Inflammatory macrophage treated with lipopolysaccharide for 1 hour (primary cell): ENCODE results near the gene SP6.

Source experiments
- DNase-seq, 2 donors: peaks; one replicate each; pipeline ENCODE4 v3.0.0-alpha.2; 2020 to 2022

Gene SP6

DNA sequence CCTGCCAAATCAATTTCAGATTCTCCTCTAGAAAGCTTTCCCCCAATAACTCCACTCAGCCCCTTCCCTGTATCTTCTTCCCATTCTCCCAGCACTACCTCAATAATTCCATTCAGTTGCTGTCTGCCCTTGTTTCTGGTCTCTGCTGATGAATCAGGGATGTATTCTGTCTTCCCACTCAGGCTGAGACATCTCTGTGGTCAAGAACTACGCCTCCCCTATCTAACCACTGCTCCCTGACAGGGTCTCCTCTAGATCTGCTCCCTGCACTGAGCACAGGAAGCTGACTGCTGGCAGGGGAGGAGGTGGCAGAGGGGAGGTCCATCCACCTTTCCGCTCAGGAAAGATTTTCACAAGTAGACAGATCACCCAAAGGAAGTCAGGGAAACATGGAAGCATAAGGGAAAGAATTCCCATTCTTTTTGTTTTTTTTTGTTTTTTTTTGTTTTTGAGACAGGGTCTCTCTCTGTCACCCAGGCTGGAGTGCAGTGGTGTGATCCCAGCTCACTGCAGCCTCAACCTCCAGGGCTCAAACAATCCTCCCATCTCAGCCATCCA, 28.1 kb upstream of the SP6 start:
- no peak for DNase-seq

GRCh38 chr17:47878203-47879027, 27.5 kb upstream of the SP6 start:
- DNase-seq, result no peak

DNA sequence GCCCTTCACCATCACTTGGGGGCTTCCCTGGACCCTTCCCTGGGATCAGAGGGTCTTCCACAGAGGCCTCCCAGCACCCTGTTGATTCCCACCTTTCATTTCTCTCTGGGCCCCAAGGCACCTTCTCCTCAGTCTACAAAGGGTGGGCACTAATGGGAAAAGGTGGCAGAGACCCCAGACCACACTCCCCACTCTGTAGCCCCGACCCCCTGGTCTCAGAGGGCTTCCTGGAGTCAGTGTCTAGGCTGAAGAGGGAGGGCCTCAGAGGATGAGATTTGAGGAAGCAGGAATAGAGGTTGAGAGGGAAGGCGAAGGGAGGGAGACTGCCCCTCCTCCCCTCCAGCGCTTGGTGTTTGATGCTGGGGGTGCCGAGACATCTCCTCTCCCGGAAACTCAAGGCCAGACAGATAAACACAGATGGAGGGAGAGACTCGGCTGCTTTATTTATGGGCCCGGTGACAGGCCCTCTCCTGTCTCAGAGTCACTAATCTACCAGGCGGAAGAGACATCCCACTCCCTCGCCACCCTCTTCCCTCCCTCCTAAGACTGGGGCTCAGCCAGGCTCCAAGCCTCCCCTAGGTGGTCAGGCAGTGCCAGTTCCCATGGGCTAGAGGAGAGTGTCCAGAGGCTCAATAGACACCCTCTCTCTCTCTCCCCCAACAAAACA, 26.5 kb upstream of the SP6 start:
- DNase-seq, result no peak

DNA sequence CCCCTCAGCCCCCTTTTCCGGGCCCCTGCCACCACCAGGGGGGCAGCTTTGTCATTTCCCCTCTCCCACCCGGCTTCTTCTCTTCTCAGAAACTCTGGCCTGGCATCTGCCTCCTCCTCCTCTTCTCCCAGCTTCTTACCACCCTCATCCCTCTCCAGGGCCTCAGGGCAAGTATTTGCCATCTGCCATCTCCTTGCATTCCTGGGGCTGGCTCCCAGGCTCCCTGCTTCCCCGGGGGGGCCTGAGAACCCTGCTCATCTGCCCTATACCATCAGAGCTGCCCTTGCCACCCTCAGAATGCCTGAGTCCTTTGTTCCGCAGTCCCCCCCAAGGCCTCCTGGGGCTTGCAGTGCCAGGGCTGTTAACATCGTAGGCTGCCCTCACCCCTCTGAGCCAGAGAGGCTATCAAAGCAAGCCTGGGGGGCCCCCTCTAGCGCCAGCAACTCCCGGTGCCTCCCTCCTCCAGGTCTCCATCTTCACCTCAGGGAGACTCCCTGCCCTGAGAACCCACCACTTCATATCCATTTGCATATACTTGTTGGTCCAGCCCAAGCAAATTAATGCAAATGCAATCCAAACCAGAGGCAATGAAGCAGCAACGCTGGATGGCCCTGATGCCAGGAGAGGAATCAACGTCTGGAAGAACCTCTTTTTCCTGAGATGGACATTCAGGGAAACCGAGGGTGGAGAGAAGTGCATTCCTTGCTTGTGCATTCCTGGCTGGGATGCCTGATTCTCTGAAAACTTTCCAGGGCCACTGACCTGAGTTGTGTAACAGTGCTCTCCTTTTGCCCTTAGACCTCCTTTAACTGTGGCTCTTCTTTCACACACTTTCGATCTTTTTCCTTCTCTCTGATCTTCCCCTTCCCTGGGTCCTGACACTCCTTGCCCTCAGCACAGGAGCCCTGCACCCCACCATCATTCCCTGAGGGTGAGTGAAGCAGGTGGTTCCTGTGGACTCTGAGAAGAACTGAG, 24.3 kb upstream of the SP6 start:
- DNase-seq, result no peak

DNA sequence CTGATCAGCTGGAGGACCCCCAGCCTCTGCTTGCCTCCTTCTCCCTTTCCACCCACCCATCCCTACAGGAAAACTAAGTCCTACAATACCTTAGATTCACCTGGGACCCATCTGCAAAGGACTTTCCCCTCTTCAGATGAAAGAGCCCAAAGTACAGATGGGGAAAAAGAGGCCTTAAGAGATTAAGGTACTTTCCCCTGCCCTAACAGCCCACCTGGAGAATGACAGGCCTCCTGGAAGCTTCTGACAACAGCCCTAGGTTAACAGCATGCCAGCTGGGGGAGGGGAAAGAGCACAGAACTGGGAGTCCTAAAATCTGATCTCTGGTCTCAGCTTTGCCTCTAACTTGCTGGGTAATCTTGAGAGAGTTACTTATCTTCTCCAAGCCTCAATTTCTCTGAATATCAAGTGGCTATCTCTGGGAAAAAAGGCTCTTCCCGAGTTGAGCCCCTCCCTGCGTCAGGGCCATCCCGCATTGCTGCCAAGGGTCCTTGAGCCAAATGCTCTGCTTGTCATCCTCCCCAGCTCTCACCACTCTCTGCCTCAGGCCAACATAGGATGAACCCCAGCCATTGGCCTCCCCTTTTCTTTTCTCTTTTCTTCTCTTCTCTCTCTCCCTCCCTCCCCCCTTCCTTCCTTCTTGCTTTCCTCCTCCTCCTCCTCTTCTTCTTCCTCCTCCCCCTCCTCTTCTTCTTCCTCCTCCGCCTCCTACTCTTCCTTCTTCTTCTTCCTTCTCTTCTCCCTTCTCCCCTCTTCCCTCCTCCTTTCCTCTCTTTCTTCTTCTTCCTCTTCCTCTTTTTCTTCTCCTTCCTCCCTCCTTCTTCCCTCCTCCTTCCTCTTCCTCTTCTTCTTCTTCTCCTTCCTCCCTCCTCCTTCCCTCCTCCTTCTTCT, 22.5 kb upstream of the SP6 start:
- DNase-seq, result no peak

DNA sequence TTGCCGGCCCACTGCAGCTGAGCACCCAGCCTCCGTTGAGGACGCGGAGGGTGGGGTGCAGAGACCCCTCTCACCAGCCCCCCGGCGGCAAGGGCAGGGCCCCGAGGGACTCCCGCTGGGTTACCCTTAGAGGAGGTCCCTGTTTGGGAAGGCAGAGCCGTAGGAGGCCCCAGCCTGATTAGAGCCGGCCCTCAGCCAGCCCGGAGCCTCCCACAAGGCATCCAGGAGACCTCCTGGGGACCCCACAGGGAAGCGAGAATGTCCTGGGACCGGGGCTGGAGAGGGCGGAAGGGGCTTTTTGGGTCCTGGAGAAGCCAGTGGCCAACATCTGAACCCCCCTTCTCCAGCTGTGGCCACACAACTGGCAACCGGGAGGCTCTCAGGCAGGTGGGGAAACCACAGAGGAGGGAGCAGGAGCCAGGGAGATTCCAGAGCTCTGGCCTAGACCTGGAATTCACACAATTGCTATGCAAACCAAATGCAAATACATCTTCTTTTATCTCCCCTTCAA, 21.7 kb upstream of the SP6 start:
- DNase-seq, result no peak

DNA sequence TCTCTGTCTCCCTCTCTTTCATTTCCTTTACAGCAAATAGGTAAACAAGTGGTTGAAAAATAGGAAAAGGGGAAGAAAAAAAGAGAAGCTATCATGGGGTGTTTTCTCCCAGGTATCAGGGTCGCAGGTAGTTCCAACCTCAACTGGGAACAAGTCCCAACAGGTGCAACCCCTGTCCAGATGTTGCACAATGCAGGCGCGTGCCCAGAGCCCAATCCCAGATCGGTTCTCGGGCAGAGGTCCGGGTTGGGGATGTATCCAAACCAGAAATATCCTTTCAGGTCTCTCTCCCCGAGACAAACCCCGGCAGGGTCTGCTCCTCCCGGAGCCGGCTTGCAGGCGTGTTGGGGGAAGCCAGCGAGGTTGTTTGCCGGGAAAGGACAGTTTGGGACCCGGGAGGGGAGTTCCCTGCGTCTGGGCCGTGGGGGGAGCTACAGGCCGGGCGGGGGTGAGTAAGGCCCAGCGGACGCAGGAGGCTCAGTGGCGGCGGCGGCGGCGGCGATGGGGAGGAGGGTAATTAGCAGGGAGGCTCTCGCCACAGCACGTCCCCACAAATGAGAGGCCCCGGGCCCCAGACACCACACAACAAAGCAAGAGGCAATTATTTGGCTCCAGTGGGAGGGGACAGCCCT, 21.2 kb upstream of the SP6 start:
- DNase-seq, result no peak

GRCh38 chr17:47871048-47871447, 20.1 kb upstream of the SP6 start:
- DNase-seq, result no peak

DNA sequence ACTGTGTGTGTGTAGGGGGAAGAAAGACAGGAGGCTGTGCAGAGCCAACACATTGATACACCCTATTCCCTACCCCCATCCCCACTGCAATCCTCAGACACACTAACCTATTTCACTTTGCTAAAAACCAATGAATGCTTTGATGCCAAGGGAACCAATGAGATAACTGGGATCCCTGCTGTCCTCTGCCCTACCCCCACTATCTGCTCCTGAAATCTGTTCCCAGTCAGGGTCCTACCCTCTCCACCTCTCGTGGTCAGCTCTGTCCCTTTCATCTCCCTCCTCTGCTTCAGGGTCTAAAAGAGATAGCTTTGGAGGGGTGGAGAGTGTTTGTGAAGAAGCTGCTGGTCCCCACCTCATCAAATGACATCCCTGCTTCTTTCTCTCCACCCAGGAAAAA, 19.1 kb upstream of the SP6 start:
- no peak for DNase-seq

DNA sequence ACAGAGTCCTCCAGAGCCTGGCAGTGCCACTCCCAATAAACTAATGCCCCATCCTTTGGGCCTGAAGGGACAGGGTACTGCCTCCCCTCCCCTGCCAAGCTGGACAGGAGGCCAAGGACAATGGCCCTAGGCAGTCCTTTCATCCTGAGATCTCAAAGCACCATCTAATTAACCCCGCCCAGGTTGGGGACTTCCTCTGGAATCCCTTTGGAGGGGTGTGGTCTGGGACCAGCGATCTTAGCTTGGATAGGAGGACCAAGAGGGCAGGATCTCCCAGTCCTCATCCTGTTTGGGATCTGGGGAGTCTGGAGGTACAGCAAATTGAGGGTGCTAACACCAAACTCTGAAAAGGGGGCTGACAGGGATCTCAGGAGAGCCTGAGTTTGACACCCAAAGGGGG, 18.2 kb upstream of the SP6 start:
- no peak for DNase-seq

GRCh38 chr17:47867813-47868533, 17.0 kb upstream of the SP6 start:
- no peak for DNase-seq

DNA sequence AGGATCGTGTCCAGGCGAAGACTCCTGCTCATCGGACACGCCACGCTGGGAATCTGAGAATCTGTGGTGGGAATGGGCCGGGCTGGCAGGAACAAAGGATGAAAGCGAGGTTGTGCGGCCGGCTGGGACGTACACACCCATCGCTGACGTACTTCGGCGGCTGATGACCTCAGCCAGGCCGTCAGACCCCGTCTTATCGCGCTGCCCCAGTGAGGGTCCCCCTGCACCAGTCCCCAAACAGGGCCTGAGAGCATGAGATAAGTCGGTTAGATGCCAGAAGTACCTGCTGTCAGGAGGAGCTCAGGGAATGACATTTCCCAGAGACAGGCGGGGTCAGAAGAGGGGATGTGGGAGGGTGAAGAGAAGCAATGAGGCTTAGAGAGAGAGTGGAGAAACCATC, 16.0 kb upstream of the SP6 start:
- no peak for DNase-seq

DNA sequence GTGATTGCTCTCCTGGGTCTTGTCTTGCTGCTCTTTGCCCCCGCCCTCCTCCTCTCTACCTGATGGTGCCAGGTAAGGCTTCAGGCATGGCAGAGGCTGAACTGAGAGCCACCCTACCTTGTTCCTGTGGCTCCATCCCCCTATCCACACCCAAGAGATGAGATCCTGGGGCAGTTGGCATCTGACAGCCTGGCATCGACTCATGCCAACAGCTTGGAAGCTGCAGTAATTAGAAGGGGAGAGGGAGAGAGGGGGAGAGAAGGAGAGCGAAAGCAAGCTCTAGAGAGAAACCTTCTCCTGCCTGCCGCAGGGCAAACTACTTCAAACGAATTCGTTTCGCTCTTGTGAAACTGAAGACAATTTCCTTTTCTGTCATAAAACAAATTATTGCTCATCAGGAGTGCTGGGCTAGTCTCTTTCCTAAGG, 13.8 kb upstream of the SP6 start:
- no peak for DNase-seq

- DNase-seq, result no peak
Observed at GRCh38 chr17:47862621-47863440, 11.9 kb upstream of the SP6 start.

- DNase-seq, result no peak
Observed at GRCh38 chr17:47860386-47860785, 9.4 kb upstream of the SP6 start.

DNA sequence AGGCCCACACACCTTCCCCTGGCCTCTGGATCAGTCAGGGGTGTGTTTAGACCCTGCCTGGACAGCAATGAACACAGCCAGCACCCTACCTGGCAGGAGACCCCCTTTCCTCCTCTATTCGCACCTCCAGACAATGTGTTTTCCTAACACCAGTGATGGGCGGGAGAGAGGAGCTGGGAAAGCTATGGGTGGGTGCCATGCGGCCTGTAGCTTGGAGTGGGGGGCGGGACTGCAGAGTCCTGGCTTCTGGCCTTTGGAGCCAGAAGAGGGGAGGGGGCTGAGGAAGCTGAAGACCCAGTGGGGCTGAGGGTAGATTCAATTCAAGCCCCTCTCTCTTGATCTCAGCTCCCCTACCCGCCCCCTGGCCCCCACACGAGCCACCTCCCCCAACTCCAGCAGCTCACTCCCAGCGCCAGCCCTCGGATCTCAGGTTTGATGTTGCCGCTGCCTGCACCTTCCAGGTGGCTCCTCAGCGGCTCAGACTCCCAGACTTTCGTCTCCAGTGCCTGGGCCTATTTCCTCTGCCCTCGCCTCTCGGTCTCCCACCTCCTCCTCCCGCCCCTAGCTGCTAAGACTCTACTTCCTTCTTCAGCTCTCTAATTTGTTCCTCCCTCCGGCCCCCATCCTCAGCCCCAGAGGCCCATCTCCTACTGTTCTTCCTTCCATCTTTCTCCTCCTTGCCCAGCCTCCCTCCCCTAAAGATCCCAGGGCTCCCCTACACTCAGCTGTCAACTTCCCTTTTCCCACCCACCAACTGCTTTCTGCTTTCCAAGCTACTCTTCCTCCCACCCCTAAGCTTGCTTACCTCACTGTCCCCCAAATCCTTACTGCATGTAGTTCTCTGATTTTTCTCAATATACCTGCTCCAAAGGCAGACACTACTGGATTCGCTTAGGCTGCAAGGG, 6.8 kb upstream of the SP6 start:
- peak; percentile 26 to 40 for DNase-seq

DNA sequence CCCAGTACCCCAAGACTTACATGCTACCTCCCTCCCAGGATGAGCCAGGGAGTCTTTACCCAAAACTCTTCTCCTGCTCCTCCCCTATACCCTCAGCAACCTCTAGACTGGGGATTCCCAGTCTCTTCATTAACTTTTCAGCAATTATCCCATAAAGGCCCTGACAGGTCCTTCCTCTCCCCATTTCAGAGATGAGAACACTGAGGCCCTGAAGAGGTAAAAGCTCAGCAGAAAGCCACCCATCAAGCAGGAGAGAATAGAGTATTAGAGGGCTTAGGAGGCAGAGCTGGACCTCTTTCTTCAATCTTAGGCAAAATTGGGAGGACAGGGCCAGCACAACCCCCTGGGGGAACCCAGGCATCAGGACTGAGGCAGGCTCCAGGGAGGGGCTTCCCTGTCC, 5.9 kb upstream of the SP6 start:
- DNase-seq, result no peak

DNA sequence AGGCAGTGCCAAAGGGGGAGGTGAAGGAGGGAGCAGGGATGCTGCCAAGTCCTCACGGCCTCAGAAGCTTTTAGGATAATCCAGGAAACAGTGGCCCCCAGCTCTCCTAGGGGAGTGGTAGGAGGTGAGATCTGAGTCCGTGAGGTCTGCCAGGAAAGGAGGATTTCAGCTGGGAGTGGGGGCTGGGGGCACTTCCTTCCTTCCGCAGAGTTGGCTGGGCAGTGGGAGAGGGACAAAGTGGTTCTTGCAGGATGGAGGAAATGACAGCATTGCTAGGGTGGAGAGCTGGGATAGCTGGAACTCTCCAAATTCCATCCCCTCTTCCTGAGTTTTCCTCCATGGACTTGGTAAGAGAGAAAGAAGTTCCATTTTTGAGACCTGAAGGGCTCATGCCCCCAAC, 4.8 kb upstream of the SP6 start:
- DNase-seq, result no peak

GRCh38 chr17:47853616-47854015, 2.7 kb upstream of the SP6 start:
- no peak for DNase-seq
